Loucy (cell line): ENCODE results near the gene CHRNA9.

Source experiments
- CTCF ChIP-seq: fragments of 200-600 bp; sonication (generic); conservative IDR thresholded peaks from 2 replicates; pipeline ENCODE4 v1.5.1; 2014; ENCODE audit warnings: mild to moderate bottlenecking, antibody characterized with exemption, low read length
- EZH2phosphoT487 ChIP-seq: fragments of 200-600 bp; IDR thresholded peaks from 2 replicates; pipeline ENCODE4 v1.6.1; 2018; ENCODE audit warnings: antibody characterized with exemption, mild to moderate bottlenecking, moderate library complexity, borderline replicate concordance

GRCh38 chr4:40316782-40317635 is 18.1 kb upstream of the CHRNA9 start:
- TF ChIP-seq CTCF (peak; percentile 89), EZH2phosphoT487 (no peak)
